ENCODE results near the gene CXCR5.

The CXCR5 gene

DNA sequence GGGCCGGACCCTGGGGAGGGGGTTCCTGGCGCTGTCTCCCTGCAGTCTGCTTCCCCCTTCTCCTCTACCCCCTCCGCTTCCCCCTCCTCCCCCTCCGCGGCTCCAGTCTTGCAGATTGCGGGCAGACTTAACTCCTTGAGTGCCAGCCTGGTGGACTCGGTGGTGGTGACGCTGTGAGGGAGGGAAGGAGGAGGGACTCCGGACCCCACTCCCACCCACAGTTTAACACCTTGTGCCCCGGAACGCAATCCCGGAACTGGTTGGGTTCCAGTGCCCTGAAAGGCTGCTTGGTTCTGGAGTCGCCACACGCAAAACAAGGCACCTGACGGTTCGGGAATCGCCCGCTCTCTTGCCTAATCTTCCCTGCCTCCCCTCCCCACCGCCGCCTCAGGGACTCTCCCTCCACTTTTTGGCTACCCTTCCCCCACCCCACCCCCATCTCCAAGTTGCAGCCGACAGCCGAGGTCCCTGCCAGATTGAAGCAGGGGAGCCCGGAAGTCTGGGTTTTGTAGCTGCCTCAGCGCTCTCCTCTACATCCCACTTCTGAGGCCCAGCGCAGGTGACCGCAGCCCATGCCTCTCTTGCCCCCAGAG, 45.9 kb downstream of the CXCR5 start:
- DNase-seq, result peak; percentile 79

- peak; percentile 85 for DNase-seq
Observed at GRCh38 chr11:118930094-118930712, 46.5 kb downstream of the CXCR5 start.

DNA sequence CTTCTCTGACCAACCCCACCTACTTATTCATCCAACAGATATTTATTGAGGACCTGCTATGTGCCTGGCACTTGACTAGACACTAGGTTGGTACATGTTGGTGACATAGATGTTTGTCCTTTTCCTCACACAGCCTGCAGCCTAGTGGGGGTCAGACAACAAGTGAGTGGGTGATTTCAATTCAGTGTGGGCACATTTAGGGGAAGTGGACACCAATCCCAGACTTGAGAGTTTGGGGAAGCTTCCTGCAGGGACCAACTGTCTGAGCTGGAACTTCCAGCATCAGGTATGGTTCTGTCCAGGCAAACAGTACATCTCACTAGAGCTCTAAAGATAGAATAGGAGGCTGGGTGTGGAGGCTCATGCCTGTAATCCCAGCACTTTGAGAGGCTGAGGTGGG, 47.9 kb downstream of the CXCR5 start:
- no peak for DNase-seq

DNA sequence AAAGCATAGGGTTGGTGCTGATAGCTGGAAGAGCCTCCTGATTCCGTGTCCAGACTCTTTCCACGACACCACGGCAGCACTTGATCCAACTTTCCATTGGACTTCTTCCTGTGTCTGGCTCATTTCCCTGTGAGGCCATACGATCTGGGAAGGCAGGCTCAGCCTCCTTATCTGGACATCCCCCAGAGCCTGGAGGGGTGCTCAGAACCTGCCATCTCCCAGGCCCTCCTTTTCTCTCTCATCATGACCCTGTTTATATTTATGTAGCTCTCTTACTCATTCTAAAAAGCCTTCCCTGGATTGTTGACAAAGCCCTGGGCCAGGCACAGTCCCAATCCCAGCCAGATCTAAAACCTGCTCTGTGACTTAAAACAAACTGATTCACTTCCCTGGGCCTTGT, 49.8 kb downstream of the CXCR5 start:
- DNase-seq, result no peak

GRCh38 chr11:118935376-118935775, 51.7 kb downstream of the CXCR5 start:
- no peak for DNase-seq

DNA sequence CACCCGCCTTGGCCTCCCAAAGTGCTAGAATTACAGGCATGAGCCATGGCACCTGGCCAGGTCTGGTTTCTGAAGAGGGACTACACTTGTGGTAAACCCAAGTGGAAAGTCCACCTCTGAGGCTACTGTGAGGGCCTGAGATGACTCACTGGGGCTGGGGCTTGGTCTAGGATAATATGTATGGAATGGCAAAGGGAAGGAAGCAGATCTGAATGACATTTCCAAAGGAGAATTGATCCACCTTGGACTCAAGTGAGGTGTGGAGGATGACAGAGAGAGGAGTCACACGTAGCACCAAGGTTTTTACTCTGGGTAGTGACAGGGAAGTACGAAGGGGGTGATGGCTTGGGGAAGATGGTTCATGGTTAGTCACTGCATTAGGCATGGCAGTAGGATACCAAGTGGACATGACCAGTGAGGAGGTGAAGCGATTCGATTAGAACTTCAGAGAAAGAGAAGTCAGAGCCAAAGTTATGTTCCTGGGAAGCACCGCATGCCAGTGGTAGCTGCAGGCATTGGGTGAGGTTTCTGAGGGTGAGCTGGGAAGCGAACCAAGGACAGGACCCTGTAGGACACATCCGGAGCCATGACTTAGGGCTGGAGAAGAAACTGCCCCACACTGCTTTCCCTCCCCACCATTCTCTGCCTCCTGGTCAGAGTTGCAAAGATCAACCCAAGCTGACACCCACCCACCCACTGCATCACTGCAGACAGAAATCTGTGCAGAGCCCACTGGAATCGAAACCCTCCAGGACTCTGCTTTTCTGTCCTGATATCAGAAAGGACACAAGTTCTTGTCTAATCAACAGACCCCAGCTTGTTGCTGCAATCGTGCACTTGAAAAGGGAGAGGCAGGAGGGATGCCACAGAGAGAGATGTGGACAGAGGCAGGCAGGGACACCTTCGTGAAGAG, 55.1 kb downstream of the CXCR5 start:
- DNase-seq, result no peak

- DNase-seq, result no peak
Observed at GRCh38 chr11:118939404-118939915, 55.8 kb downstream of the CXCR5 start.

DNA sequence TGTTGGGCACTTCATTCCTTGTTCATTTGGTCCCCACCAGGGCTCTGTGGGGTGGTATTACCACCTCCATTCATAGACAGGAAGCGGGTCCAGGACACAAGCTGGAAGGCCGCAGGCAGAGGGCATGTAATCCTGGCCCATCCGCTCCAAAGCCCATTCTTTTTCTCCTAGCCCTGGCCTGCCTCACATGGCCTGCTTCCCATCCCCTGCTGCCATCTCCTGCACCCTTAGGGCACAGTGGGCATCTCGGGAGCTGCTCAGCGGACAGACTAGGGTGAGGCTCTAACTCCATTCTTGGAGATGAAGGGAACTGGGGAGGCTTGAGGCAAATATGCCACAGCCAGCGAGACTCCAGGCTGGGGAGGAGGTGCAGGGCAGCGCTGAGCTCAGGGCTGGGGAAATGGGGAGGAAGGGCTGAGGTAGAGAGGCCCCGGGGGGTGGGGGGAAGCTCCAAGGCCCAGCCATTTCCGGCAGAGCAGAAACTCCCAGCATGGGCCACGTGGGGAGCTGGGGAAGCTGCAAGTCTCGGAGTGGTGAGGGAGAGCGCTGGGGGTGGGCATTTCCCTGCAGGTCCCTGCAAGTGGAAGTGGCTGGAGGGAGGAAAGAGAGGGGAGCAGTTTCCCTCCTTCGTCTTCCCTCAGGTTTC, 56.4 kb downstream of the CXCR5 start:
- peak; percentile 32 for DNase-seq

DNA sequence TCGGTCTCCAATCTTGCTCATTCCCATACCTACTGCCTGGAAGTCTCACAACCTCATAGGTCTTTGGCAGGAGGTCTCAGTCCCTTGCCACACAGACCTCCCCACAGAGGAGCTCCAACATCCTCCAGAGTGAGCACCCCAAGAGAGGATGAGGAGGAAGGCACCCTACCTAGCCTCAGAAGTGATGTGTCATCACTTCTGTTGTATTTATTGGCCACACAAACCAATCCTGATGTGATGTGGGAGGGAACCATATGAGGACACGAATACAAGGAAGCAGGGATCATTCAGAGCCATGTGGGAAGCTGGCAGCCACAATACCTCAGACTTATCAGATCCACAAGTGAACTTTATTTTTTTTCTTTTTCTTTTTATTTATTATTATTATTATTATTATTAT, 63.4 kb downstream of the CXCR5 start:
- no peak for DNase-seq

All from activated gamma-delta T cell treated with Interleukin-2 at 50 U/mL for 16 hours (primary cell).